Neural cell (in vitro differentiated cells): Measurements from ENCODE around the gene TIRAP.

ENCODE experiments used
- CTCF ChIP-seq: fragments of 450-650 bp; IDR thresholded peaks from 2 replicates; pipeline ENCODE4 v1.5.1; 2014; ENCODE audit warnings: antibody characterized with exemption, mild to moderate bottlenecking, moderate library complexity; ENCODE audit not compliant: poor library complexity, severe bottlenecking
- EZH2 ChIP-seq: fragments of 200-600, 300-800 bp; shearing (Covaris generic), sonication (generic); IDR thresholded peaks from 2 replicates; pipeline ENCODE4 v1.6.1; 2014; ENCODE audit warnings: antibody characterized with exemption, low read length, borderline replicate concordance, mild to moderate bottlenecking; ENCODE audit not compliant: insufficient read depth, poor library complexity, severe bottlenecking
- POLR2AphosphoS5 ChIP-seq: IDR thresholded peaks from 2 replicates; pipeline ENCODE4 v1.6.1; 2012
- RAD21 ChIP-seq: fragments of 450-650 bp; conservative IDR thresholded peaks from 2 replicates; pipeline ENCODE4 v1.6.1; 2014; ENCODE audit warnings: antibody characterized with exemption, mild to moderate bottlenecking, moderate library complexity
- REST ChIP-seq: IDR thresholded peaks from 2 replicates; pipeline ENCODE4 v1.6.1; 2012; ENCODE audit warnings: borderline replicate concordance
- SMC3 ChIP-seq: fragments of 450-650 bp; conservative IDR thresholded peaks from 2 replicates; pipeline ENCODE4 v1.6.1; 2014; ENCODE audit warnings: antibody characterized with exemption, mild to moderate bottlenecking, moderate library complexity; ENCODE audit not compliant: poor library complexity
- TAF1 ChIP-seq: IDR thresholded peaks from 2 replicates; pipeline ENCODE4 v1.6.1; 2012; ENCODE audit warnings: low read depth

- TF ChIP-seq CTCF (no peak), POLR2AphosphoS5 (no peak), EZH2 (no peak), REST (no peak), RAD21 (no peak), TAF1 (no peak), SMC3 (no peak)
Observed at GRCh38 chr11:126327281-126328000, 44.5 kb downstream of the TIRAP start.
